GM12872 (cell line): ENCODE results near the gene SEMA6A.

Experiments
- TF ChIP-seq, protein P1 (sequence below): IDR thresholded peaks from 3 replicates; pipeline ENCODE4 v1.5.1; 2011; ENCODE audit warnings: low read depth, mild to moderate bottlenecking, low read length, moderate library complexity; ENCODE audit not compliant: insufficient read depth

The SEMA6A gene

DNA sequence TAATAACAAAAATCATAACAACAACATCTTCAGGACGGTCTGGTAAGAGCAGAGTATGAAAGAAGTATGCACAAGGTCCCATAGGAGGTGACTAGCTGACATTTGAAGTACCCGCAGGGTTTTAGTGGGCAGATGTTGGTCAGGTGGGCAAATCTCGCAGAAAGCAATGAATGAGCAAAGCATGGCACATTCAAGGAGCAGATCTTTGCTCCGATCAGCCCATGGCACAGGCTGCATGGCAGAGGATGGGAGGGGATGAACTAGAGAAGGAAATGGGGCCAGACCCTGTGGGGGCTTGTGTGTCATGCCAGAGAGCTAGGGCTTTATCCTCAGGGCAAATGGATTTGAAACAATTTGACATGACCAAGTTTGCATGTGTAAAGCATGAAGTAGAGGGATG is 90.0 kb downstream of the SEMA6A start:
- TF ChIP-seq, protein P1, sequence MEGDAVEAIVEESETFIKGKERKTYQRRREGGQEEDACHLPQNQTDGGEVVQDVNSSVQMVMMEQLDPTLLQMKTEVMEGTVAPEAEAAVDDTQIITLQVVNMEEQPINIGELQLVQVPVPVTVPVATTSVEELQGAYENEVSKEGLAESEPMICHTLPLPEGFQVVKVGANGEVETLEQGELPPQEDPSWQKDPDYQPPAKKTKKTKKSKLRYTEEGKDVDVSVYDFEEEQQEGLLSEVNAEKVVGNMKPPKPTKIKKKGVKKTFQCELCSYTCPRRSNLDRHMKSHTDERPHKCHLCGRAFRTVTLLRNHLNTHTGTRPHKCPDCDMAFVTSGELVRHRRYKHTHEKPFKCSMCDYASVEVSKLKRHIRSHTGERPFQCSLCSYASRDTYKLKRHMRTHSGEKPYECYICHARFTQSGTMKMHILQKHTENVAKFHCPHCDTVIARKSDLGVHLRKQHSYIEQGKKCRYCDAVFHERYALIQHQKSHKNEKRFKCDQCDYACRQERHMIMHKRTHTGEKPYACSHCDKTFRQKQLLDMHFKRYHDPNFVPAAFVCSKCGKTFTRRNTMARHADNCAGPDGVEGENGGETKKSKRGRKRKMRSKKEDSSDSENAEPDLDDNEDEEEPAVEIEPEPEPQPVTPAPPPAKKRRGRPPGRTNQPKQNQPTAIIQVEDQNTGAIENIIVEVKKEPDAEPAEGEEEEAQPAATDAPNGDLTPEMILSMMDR = no peak

DNA sequence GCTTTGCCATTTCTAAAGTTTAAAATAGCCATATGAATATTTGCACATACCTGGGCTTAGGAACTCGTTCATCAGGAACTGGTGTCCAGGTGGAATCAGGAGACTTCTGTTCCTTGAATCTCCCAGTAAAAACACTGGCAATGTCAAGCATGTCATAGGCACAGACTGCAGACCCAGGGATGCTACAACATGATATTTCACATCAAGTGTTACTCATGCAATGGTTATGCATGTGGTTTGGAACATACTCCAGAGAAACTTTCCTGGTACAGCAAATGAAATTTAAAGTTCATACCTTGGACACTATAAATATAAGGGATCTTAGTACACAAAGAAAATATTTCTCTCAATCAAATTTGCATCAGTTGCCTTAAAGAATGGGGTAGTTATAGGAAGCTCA is 92.2 kb downstream of the SEMA6A start:
- TF ChIP-seq, protein P1 = no peak

DNA sequence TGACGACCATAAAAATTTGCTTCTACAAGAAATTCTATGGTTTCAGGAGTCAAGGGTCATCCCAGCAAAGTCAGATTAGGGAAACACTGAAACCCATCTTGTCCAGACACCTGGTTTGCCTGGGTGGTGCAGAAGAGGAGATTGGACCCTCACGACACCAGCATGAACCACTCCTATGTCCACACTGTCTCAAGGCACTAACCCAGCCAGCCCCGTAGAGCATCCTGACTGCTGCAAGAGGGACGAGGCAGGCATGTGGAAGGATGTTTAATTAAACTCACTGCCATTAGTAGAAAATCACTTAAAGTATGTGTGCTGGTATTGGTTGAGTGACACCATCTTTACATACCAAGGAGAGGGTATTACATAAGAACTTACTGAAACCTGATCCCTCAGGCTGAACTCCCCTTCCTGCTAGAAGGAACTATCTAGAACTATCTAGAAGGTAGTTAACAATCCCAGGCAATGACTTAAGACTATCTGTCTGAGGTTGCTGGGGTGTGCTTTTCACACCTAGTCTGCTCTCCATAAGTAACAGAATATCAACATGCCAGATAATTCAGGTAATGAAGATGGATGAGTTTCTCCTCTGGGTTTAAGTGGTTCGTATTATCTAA is 93.6 kb downstream of the SEMA6A start:
- TF ChIP-seq, protein P1 = no peak

DNA sequence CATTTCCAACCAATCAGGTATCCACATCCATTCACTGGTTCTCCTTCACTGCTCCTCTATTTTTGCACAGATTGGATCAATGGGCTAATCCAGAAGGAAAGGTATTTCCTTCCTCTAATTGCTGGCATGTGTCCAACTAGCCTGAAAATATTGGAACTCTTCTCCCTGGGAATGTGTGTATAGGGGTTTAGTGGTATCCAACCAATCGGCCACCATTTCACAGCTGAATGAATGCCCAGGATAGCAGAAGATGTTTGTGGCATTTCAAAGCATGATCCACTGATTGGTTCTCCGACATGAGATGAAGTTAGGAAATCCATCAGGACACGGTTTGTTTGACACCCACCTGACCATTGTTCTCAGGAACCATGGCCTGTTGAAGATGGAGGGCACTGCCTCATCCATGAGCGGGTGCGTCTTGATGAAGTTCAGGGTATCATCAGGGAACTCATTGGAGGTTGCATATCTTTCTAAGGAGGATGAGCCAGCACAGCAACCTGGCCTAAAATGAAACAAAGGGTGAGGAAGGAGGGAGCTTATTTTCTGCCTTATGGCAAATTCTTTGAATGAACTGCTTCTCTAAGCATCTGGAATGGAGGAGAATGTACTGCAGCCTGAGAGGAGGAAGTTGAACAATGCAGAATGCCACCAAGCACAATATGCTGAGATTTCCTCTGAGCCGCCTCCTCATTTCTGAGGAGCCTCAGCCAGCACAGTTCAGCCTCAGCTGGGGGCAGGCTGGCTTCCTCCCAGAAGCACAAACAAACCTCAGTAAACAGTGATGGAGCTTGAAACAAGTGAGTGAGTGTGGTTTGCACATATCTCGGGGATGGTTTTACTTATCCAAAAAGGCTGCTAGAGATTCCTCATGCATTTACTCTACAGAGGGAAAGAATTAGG is 94.6 kb downstream of the SEMA6A start:
- TF ChIP-seq, protein P1 = no peak

DNA sequence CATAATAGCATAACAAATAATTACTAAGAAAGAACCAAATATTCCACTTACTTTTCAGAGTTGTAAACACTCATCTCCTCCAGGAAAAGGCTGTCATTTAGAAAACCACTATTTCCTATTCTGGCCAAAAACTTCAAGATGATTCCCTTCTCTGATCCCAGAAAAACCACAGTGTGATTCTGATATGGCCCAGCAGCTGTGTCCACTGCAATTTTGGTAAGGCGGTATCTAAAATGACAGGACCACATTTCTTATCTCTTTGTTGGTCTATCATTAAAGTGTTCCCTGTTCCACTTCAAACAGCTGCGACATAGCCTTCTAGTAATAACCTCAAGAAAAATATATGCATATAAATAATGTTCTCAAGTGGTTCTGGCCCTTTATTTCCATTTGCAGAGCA is 96.1 kb downstream of the SEMA6A start:
- TF ChIP-seq, protein P1 = no peak

DNA sequence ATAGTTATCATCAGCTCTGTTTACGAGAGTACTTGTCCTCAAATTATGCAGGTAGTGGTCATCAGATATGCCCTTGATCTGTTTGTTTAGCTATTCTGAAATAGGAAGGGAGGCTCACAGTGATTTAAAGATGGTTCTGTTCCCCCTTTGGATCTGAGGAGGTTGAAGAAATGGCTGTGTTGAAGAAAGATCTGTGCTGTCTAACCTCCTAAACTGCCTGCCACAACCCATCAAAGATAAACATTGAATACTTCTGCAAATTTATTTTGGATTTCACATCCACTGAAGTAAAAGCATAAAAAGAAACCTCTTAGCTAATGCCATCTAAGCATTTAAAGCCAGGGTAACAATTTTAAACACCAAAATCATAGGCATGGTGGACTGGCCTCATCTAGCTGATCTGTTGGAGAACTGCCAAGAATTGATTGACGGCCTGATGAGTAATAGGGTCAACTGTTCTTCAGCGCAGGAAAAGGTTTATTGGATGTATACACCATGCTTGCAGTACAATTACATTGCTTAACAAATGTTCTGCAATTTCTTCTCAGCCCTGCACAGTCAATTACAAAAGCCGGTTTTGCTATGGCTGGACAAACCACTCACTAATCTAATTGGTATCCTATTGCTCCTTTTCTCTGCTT is 97.6 kb downstream of the SEMA6A start:
- TF ChIP-seq, protein P1 = no peak

DNA sequence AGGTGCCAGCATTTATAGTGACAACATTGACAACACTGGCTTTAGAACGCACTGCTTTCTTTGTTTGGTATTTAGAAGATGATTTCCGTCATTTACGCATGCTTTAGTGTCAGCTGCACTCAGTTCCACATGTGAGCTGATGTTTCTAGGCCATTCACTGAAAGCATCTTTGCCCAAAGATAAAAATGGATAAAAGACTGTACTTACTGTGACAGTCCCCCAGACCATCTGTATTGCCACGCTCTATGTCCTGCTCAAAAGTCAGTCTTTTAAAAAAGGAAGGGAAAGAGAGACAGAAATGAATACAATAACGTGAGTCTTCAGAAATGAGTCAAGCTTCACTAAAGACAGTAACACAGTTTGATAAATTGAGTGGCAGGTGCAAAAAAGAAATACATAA is 99.3 kb downstream of the SEMA6A start:
- TF ChIP-seq, protein P1 = no peak
